ENCODE measurements around the gene SAP30. TPM values are rescaled to one million over a fixed set of nuclear protein-coding genes. Genes with fewer than 3 reads are reported as not detected.

The SAP30 gene
- total and polyA plus RNA-seq, 2 experiments from 2014 or later = 9.3 to 16.5 TPM

GRCh38 chr4:173426064-173426463 lies 55.3 kb downstream of the SAP30 start:
- Mint-ChIP-seq H3K36me3 (ENCODE audit: low read depth) (no peaks in the 10 kb centered on the region; the same call in 2 of the 3 replicates), H3K4me1 (no peaks in the 10 kb centered on the region; the same call in 2 of the 3 replicates)
- TF ChIP-seq NANOG (IDR thresholded peaks at IDR 0.05; ENCODE audit: borderline replicate concordance) (no peak), ETS1 (IDR thresholded peaks at IDR 0.05) (no peak), ZNF462 (CRISPR knock-in tag; IDR thresholded peaks at IDR 0.05) (no peak), STAT1 (IDR thresholded peaks at IDR 0.05; ENCODE audit: unreplicated experiment) (no peak), REST (IDR thresholded peaks at IDR 0.05; ENCODE audit: unreplicated experiment) (no peak), JUNB (IDR thresholded peaks at IDR 0.05; ENCODE audit: unreplicated experiment) (no peak), ZNF331 (CRISPR knock-in tag; IDR thresholded peaks at IDR 0.05; ENCODE audit: low read depth) (no peak), EZH2phosphoT487 (IDR thresholded peaks at IDR 0.05; ENCODE audit: unreplicated experiment) (no peak), CTCF (conservative IDR thresholded peaks at IDR 0.05; ENCODE audit: low read depth in 2 of 2) (no peak), EZH2 (IDR thresholded peaks at IDR 0.05; ENCODE audit: low read depth, unreplicated experiment) (no peak), ZNF114 (CRISPR knock-in tag; IDR thresholded peaks at IDR 0.05) (no peak), POLR2AphosphoS5 (IDR thresholded peaks at IDR 0.05; ENCODE audit: low read depth) (no peak)

More at GRCh38 chr4:173426064-173426463, 55.3 kb downstream of the SAP30 start:
- Histone ChIP-seq H3K4me1 (ENCODE audit: insufficient read depth) (no peaks in the 10 kb centered on the region), H3K9me2 (ENCODE audit: insufficient read depth) (no peaks in the 10 kb centered on the region), H3K79me2 (replicated peaks; ENCODE audit: insufficient read depth) (no peaks in the 10 kb centered on the region), H2AFZ (no peak overlapping the region), H3K4me3 (no peak overlapping the region), H4K20me1 (replicated peaks; ENCODE audit: insufficient read depth) (no peaks in the 10 kb centered on the region), H3K36me3 (ENCODE audit: insufficient read depth) (no peaks in the 10 kb centered on the region), H3K27ac (ENCODE audit: low read depth) (no peak overlapping the region), H3K27me3 (ENCODE audit: insufficient read depth) (no peaks in the 10 kb centered on the region), H3F3A (replicated peaks; ENCODE audit: low read depth) (no peaks in the 10 kb centered on the region), H3K4me2 (no peak overlapping the region)
- H3K27ac Mint-ChIP-seq = no peak overlapping the region
- H3K27me3 Mint-ChIP-seq (ENCODE audit: insufficient read depth, low read depth, poor library complexity) = peaks cover 3% of the 10 kb centered on the region
- DNase-seq (ENCODE audit: low spot score) (no peak), ATAC-seq (no peak)
- H3K4me3 Mint-ChIP-seq = no peak overlapping the region
- H3K9me3 Mint-ChIP-seq = no peaks in the 10 kb centered on the region; the same call in 2 of the 3 replicates

All from GM23338 (cell line).